Esophagus muscularis mucosa (tissue), 4 donors: ENCODE results near the gene ZFYVE19. TPM values are rescaled to one million over a fixed set of nuclear protein-coding genes. Genes with fewer than 3 reads are reported as not detected.

Experiments used
- DNase-seq: peaks from one replicate; pipeline ENCODE4 v3.0.0-alpha.2; 2017; ENCODE audit errors: extremely low spot score
- H3K27ac ChIP-seq, 4 donors: fragments of 200-600 bp; sonication (generic); replicated peaks in 1 of 4; 1 replicate in 3 of 4; 2 replicates in 1 of 4; pipeline ENCODE4 v1.5.1; 2016 to 2019; ENCODE audit warnings: mild to moderate bottlenecking in 1 of 4
- H3K27me3 ChIP-seq, 4 donors: fragments of 200-600 bp; sonication (generic); one replicate each; pipeline versions ENCODE4 v1.5.1 to v1.6.0; 2016 to 2019
- H3K36me3 ChIP-seq, 4 donors: fragments of 200-600 bp; sonication (generic); one replicate each; pipeline ENCODE4 v1.5.1; 2016 to 2019
- H3K4me1 ChIP-seq, 4 donors: fragments of 200-600 bp; sonication (generic); one replicate each; pipeline ENCODE4 v1.5.1; 2016 to 2019
- H3K4me3 ChIP-seq, 4 donors: fragments of 200-600 bp; sonication (generic); 1 replicate in 2 of 4; 2 replicates in 2 of 4; pipeline ENCODE4 v1.5.1; 2016 to 2019; ENCODE audit warnings: mild to moderate bottlenecking in 4 of 4, moderate library complexity in 1 of 4
- H3K9me3 ChIP-seq, 4 donors: fragments of 200-600 bp; sonication (generic); 1 replicate in 3 of 4; 2 replicates in 1 of 4; pipeline ENCODE4 v1.5.1; 2016 to 2019
- CTCF ChIP-seq, 3 experiments: fragments of 200-600 bp in 2 of 3; fragments of 450-650 bp in 1 of 3; sonication (generic) in 2 of 3; IDR thresholded peaks; one replicate each; pipeline ENCODE4 v1.5.1; 2017 to 2019; ENCODE audit warnings: antibody characterized with exemption in 3 of 3, mild to moderate bottlenecking in 2 of 3, moderate library complexity in 1 of 3
- EP300 ChIP-seq: sonication (generic); formaldehyde crosslinking; IDR thresholded peaks from one replicate; pipeline ENCODE4 v1.6.1; 2017; ENCODE audit warnings: antibody characterized with exemption
- POLR2A ChIP-seq: fragments of 450-650 bp; IDR thresholded peaks from one replicate; pipeline ENCODE4 v1.6.1; 2017; ENCODE audit warnings: antibody characterized with exemption, moderate library complexity, mild to moderate bottlenecking, low read depth
- POLR2AphosphoS5 ChIP-seq, 2 donors: sonication (generic); formaldehyde crosslinking; IDR thresholded peaks; one replicate each; pipeline ENCODE4 v1.6.1; 2017; ENCODE audit warnings: antibody characterized with exemption in 2 of 2
- WGBS: methylation state at CpG from one replicate; pipeline ENCODE4 v1.1.5; 2018; 5-methylcytosine and 5-hydroxymethylcytosine counted together
- intact Hi-C: fragments of 100-400 bp; cut with DNase I; formaldehyde crosslinking; loops from one replicate; pipeline ENCODE4 v1.15.1; 2023
- total RNA-seq, 4 donors: library from RNA; depleted of rRNA; stranded (reverse); fragments of >200 nt; gene quantifications; one replicate each; pipeline versions ENCODE4 v1.1.0 to v1.2.1, GENCODE V29; 2016

Gene ZFYVE19
- total RNA-seq, 4 donors from 2014 or later: 14.4 to 36.8 (median 18.8) TPM

- Histone ChIP-seq H3K27ac (no peak overlapping the region), H3K27me3 (no peaks in the 10 kb centered on the region), H3K36me3 (peaks cover 0 to 27% (median 5%) of the 10 kb centered on the region in 4 donors), H3K4me1 (peaks cover 25 to 44% (median 27%) of the 10 kb centered on the region in 4 donors), H3K4me3 (no peak overlapping the region), H3K9me3 (no peaks in the 10 kb centered on the region)
- TF ChIP-seq CTCF (IDR thresholded peaks at IDR 0.05): no peak
- TF ChIP-seq EP300: no peak
- TF ChIP-seq POLR2A: no peak
- TF ChIP-seq POLR2AphosphoS5 (IDR thresholded peaks at IDR 0.05): no peak
- intact Hi-C loops: no loop called here
- DNase-seq: no peak
- 95% methylated on average over 1 of the region's 1 CpG for WGBS
These were observed 3.2 kb upstream of the ZFYVE19 start for GRCh38 chr15:40803688-40804087.

- Histone ChIP-seq H3K4me3 (peak overlapping the region; percentile 87 to 99 (median 93)), H3K36me3 (peaks cover 7 to 34% (median 25%) of the 10 kb centered on the region in 4 donors), H3K9me3 (no peaks in the 10 kb centered on the region), H3K27me3 (no peaks in the 10 kb centered on the region), H3K4me1 (peaks cover 25 to 49% (median 30%) of the 10 kb centered on the region in 4 donors), H3K27ac (peak overlapping the region; percentile 95 to 97 (median 96))
- intact Hi-C loops: loop anchor here (2.0 kb wide), 1 partner anchor 52 kb away; the partner anchor contains the start of gene RMDN3
- TF ChIP-seq EP300 (no peak), POLR2A (no peak), POLR2AphosphoS5 (IDR thresholded peaks at IDR 0.05) (no peak), CTCF (IDR thresholded peaks at IDR 0.05) (no peak)
- no peak for DNase-seq
- 0% methylated on average over 2 of the region's 2 CpGs for WGBS
These were observed 239 bp upstream of the ZFYVE19 start for GRCh38 chr15:40806672-40807027.

GRCh38 chr15:40807888-40808461 is 1.1 kb downstream of the ZFYVE19 start:
- peak overlapping the region; percentile 95 to 97 (median 96) for H3K27ac ChIP-seq
- H3K36me3 ChIP-seq: peaks cover 7 to 33% (median 30%) of the 10 kb centered on the region in 4 donors
- DNase-seq: no peak
- no peaks in the 10 kb centered on the region for H3K9me3 ChIP-seq
- peaks cover 21 to 43% (median 30%) of the 10 kb centered on the region in 4 donors for H3K4me1 ChIP-seq
- intact Hi-C loops: loop anchor here (2.0 kb wide), 1 partner anchor 53 kb away; the partner anchor contains the start of gene RMDN3
- peak overlapping the region; percentile 87 to 99 (median 93) for H3K4me3 ChIP-seq
- no peaks in the 10 kb centered on the region for H3K27me3 ChIP-seq
- 16% methylated on average over 19 of the region's 19 CpGs for WGBS
- TF ChIP-seq EP300 (no peak), POLR2AphosphoS5 (IDR thresholded peaks at IDR 0.05) (no peak), CTCF (IDR thresholded peaks at IDR 0.05) (no peak), POLR2A (no peak)

GRCh38 chr15:40808861-40809450 is 2.1 kb downstream of the ZFYVE19 start:
- 86% methylated on average over 8 of the region's 8 CpGs for WGBS
- H3K4me1 ChIP-seq: peaks cover 21 to 33% (median 30%) of the 10 kb centered on the region in 4 donors
- peaks cover 7 to 41% (median 39%) of the 10 kb centered on the region in 4 donors for H3K36me3 ChIP-seq
- no peaks in the 10 kb centered on the region for H3K9me3 ChIP-seq
- H3K27me3 ChIP-seq: no peaks in the 10 kb centered on the region
- no peak for DNase-seq
- intact Hi-C loops: no loop called here
- no peak overlapping the region for H3K27ac ChIP-seq
- no peak overlapping the region for H3K4me3 ChIP-seq
- TF ChIP-seq EP300: no peak
- no peak for TF ChIP-seq POLR2AphosphoS5 (IDR thresholded peaks at IDR 0.05)
- TF ChIP-seq POLR2A: no peak
- no peak for TF ChIP-seq CTCF (IDR thresholded peaks at IDR 0.05)
